H9 (cell line): ENCODE measurements around the gene SRC. TPM values are rescaled to one million over a fixed set of nuclear protein-coding genes. Genes with fewer than 3 reads are reported as not detected.

Experiments
- DNase-seq: peaks from one replicate; pipeline ENCODE4 v3.0.0-alpha.2; 2017
- H2AFZ ChIP-seq: one replicate; pipeline ENCODE4 v1.6.1; 2013; ENCODE audit warnings: mild to moderate bottlenecking, low read length, control low read depth, moderate library complexity
- H2AK5ac ChIP-seq: 2 replicates; pipeline ENCODE4 v1.6.1; 2013; ENCODE audit warnings: low read length, control low read depth, mixed read lengths; ENCODE audit not compliant: insufficient read length
- H2BK120ac ChIP-seq: one replicate; pipeline ENCODE4 v1.6.1; 2013; ENCODE audit warnings: low read depth, mild to moderate bottlenecking, low read length, control low read depth, inconsistent platforms; ENCODE audit not compliant: poor library complexity, severe bottlenecking
- H2BK12ac ChIP-seq: 2 replicates; pipeline ENCODE4 v1.6.1; 2013; ENCODE audit warnings: low read length, control low read depth, mixed read lengths, low read depth; ENCODE audit not compliant: insufficient read length
- H2BK15ac ChIP-seq: 2 replicates; pipeline ENCODE4 v1.6.1; 2013; ENCODE audit warnings: low read depth, low read length, control low read depth
- H2BK20ac ChIP-seq: one replicate; pipeline ENCODE4 v1.6.1; 2013; ENCODE audit warnings: low read depth, mild to moderate bottlenecking, low read length, control low read depth, inconsistent platforms; ENCODE audit not compliant: poor library complexity, severe bottlenecking
- H2BK5ac ChIP-seq: 2 replicates; pipeline ENCODE4 v1.6.1; 2013; ENCODE audit warnings: low read length, control low read depth, mixed read lengths; ENCODE audit not compliant: insufficient read length
- H3K14ac ChIP-seq: 2 replicates; pipeline ENCODE4 v1.6.1; 2013; ENCODE audit warnings: low read length, control low read depth; ENCODE audit not compliant: insufficient read depth
- H3K18ac ChIP-seq: 2 replicates; pipeline ENCODE4 v1.6.1; 2013; ENCODE audit warnings: low read depth, mild to moderate bottlenecking, mixed read lengths, low read length, control low read depth; ENCODE audit not compliant: insufficient read length
- H3K23ac ChIP-seq: 2 replicates; pipeline ENCODE4 v1.6.1; 2013; ENCODE audit warnings: low read length, control low read depth, mixed read lengths, low read depth; ENCODE audit not compliant: insufficient read length
- H3K23me2 ChIP-seq: 2 replicates; pipeline ENCODE4 v1.6.1; 2013; ENCODE audit warnings: low read depth, mild to moderate bottlenecking, mixed read lengths, low read length, control low read depth; ENCODE audit not compliant: insufficient read length, poor library complexity, severe bottlenecking
- H3K27ac ChIP-seq: 2 replicates; pipeline ENCODE4 v1.5.1; 2013; ENCODE audit warnings: low read length, control low read depth, mixed read lengths, low read depth; ENCODE audit not compliant: insufficient read length
- H3K27me3 ChIP-seq: 2 replicates; pipeline ENCODE4 v1.6.1; 2013; ENCODE audit warnings: low read length, control low read depth, inconsistent platforms; ENCODE audit not compliant: insufficient read depth
- H3K4ac ChIP-seq: 2 replicates; pipeline ENCODE4 v1.6.1; 2013; ENCODE audit warnings: low read depth, mild to moderate bottlenecking, control low read depth, inconsistent platforms, low read length, moderate library complexity
- H3K4me1 ChIP-seq: 2 replicates; pipeline ENCODE4 v1.6.1; 2013; ENCODE audit warnings: low read length, control low read depth, inconsistent platforms; ENCODE audit not compliant: insufficient read depth
- H3K4me2 ChIP-seq: 2 replicates; pipeline ENCODE4 v1.6.1; 2013; ENCODE audit warnings: low read length, control low read depth, mixed read lengths; ENCODE audit not compliant: insufficient read length, insufficient read depth
- H3K56ac ChIP-seq: 2 replicates; pipeline ENCODE4 v1.6.1; 2013; ENCODE audit warnings: low read depth, mild to moderate bottlenecking, mixed read lengths, low read length, control low read depth; ENCODE audit not compliant: insufficient read length
- H3K79me1 ChIP-seq: 2 replicates; pipeline ENCODE4 v1.6.1; 2013; ENCODE audit warnings: low read depth, mild to moderate bottlenecking, moderate library complexity, low read length, control low read depth, inconsistent platforms; ENCODE audit not compliant: insufficient read depth, poor library complexity, severe bottlenecking
- H3K79me2 ChIP-seq: 2 replicates; pipeline ENCODE4 v1.6.1; 2013; ENCODE audit warnings: low read length, control low read depth, inconsistent platforms; ENCODE audit not compliant: insufficient read depth
- H3K9ac ChIP-seq: 2 replicates; pipeline ENCODE4 v1.6.1; 2013; ENCODE audit warnings: low read length, control low read depth, mixed read lengths; ENCODE audit not compliant: insufficient read length; ENCODE audit errors: extremely low read depth
- H3K9me3 ChIP-seq: one replicate; pipeline ENCODE4 v1.6.1; 2013; ENCODE audit warnings: low read depth, low read length, inconsistent platforms; ENCODE audit not compliant: control insufficient read depth
- H3T11ph ChIP-seq: one replicate; pipeline ENCODE4 v1.6.1; 2013; ENCODE audit warnings: mild to moderate bottlenecking, low read length, control low read depth, inconsistent platforms
- H4K20me1 ChIP-seq: one replicate; pipeline ENCODE4 v1.6.1; 2013; ENCODE audit not compliant: control insufficient read depth, insufficient read length, insufficient read depth
- H4K5ac ChIP-seq: 2 replicates; pipeline ENCODE4 v1.6.1; 2013; ENCODE audit warnings: low read depth, mild to moderate bottlenecking, mixed read lengths, low read length, control low read depth; ENCODE audit not compliant: insufficient read length
- H4K8ac ChIP-seq: replicated peaks from 2 replicates; pipeline ENCODE4 v1.6.1; 2013; ENCODE audit warnings: low read length, control low read depth, mixed read lengths, low read depth; ENCODE audit not compliant: insufficient read length
- H4K91ac ChIP-seq: 2 replicates; pipeline ENCODE4 v1.6.1; 2013; ENCODE audit warnings: low read depth, mild to moderate bottlenecking, moderate library complexity, mixed read lengths, low read length, control low read depth; ENCODE audit not compliant: insufficient read length
- H3K27ac Mint-ChIP-seq, 3 experiments: 2 replicates in 2 of 3; 3 replicates in 1 of 3; pipeline ENCODE4 v1.8.0; 2020 to 2021; ENCODE audit warnings: mixed read lengths in 3 of 3, mild to moderate bottlenecking in 1 of 3, moderate library complexity in 1 of 3
- H3K27me3 Mint-ChIP-seq: 2 replicates; pipeline ENCODE4 v1.8.0; 2021; ENCODE audit warnings: low read depth, mild to moderate bottlenecking, moderate library complexity, mixed read lengths
- H3K36me3 Mint-ChIP-seq, 3 experiments: 2 replicates in 2 of 3; 3 replicates in 1 of 3; pipeline ENCODE4 v1.8.0; 2020 to 2021; ENCODE audit warnings: low read depth in 3 of 3, mixed read lengths in 3 of 3; ENCODE audit not compliant: insufficient read depth in 1 of 3
- H3K4me1 Mint-ChIP-seq, 2 experiments: 2 replicates each; pipeline ENCODE4 v1.8.0; 2020; ENCODE audit warnings: mixed read lengths in 2 of 2
- H3K4me3 Mint-ChIP-seq, 2 experiments: 2 replicates in 1 of 2; 3 replicates in 1 of 2; pipeline ENCODE4 v1.8.0; 2020 to 2021; ENCODE audit warnings: mild to moderate bottlenecking in 2 of 2, mixed read lengths in 2 of 2, moderate library complexity in 1 of 2
- H3K9me3 Mint-ChIP-seq, 2 experiments: 2 replicates in 1 of 2; 3 replicates in 1 of 2; pipeline ENCODE4 v1.8.0; 2020; ENCODE audit warnings: mild to moderate bottlenecking in 2 of 2, mixed read lengths in 2 of 2, moderate library complexity in 1 of 2
- CTCF ChIP-seq: fragments of 200-600 bp; sonication (generic); conservative IDR thresholded peaks from 3 replicates; pipeline ENCODE4 v1.8.0; 2021; ENCODE audit warnings: antibody characterized with exemption, mild to moderate bottlenecking
- WGBS: extraction: QIAGEN DNeasy Blood & Tissue Kit; methylation state at CpG from one replicate; pipeline ENCODE4 v1.1.7; 2013; ENCODE audit warnings: missing lambda C conversion rate, low lambda C conversion rate, mixed read lengths; ENCODE audit not compliant: insufficient read length; ENCODE audit errors: extremely low coverage; 5-methylcytosine and 5-hydroxymethylcytosine counted together
- total RNA-seq: library from RNA; stranded (reverse); gene quantifications from 2 replicates; pipeline ENCODE4 v1.2.1, GENCODE V29; 2021

The SRC gene
- total RNA-seq, 1 experiment from 2014 or later: 44.5 TPM

GRCh38 chr20:37423545-37423944, 77.6 kb downstream of the SRC start:
- Histone ChIP-seq H3K9me3 (no peaks in the 10 kb centered on the region), H4K91ac (no peak overlapping the region), H3T11ph (no peak overlapping the region), H3K27ac (no peak overlapping the region), H3K9ac (no peak overlapping the region), H2BK5ac (no peak overlapping the region), H4K5ac (no peak overlapping the region), H2AK5ac (no peak overlapping the region), H2BK15ac (no peak overlapping the region), H3K27me3 (no peaks in the 10 kb centered on the region), H3K23me2 (no peaks in the 10 kb centered on the region), H3K79me2 (no peaks in the 10 kb centered on the region), H3K4ac (no peak overlapping the region), H3K4me2 (no peak overlapping the region), H2BK20ac (no peak overlapping the region), H2AFZ (no peak overlapping the region), H3K4me1 (peaks cover 5% of the 10 kb centered on the region; the same call in 1 of the 2 replicates), H3K18ac (no peak overlapping the region), H4K8ac (no peak overlapping the region), H3K14ac (no peak overlapping the region), H2BK12ac (no peak overlapping the region), H3K56ac (no peak overlapping the region), H3K79me1 (no peaks in the 10 kb centered on the region), H4K20me1 (no peaks in the 10 kb centered on the region), H2BK120ac (no peak overlapping the region), H3K23ac (no peak overlapping the region)
- TF ChIP-seq CTCF: no peak
- no CpG with 5 or more reads among the region's 10 CpGs for WGBS
- peaks cover 29 to 33% of the 10 kb centered on the region in 2 experiments for H3K4me1 Mint-ChIP-seq
- H3K4me3 Mint-ChIP-seq: no peak overlapping the region
- H3K27me3 Mint-ChIP-seq: peaks cover 17% of the 10 kb centered on the region
- DNase-seq: no peak
- no peaks in the 10 kb centered on the region; a peak in 1 of 5 replicates for H3K9me3 Mint-ChIP-seq
- H3K36me3 Mint-ChIP-seq: no peaks in the 10 kb centered on the region
- H3K27ac Mint-ChIP-seq: no peak overlapping the region
